Hepatocyte (in vitro differentiated cells): ENCODE results near the gene PARP6.

Experiments
- CTCF ChIP-seq: fragments of 200-600 bp; sonication (generic); IDR thresholded peaks from 2 replicates; pipeline ENCODE4 v1.5.1; 2016; ENCODE audit warnings: antibody characterized with exemption, mild to moderate bottlenecking; ENCODE audit not compliant: poor library complexity
- EZH2 ChIP-seq: fragments of 200-600 bp; sonication (generic); IDR thresholded peaks from 2 replicates; pipeline ENCODE4 v1.6.1; 2016; ENCODE audit warnings: antibody characterized with exemption, mild to moderate bottlenecking, borderline replicate concordance

- TF ChIP-seq EZH2: no peak
- TF ChIP-seq CTCF: no peak
Measured at GRCh38 chr15:72231833-72232478, 40.4 kb downstream of the PARP6 start.
